NCI-H82 (cell line): ENCODE data around the gene ZNF20.
"Not testable (repeated sequence)": the region's sequence is repeated elsewhere in the genome, so short reads cannot be mapped to it uniquely, and the experiment has no call there.

Experiments
- DNase-seq: peaks from one replicate; lab custom pipeline; 2025; lab: John Stamatoyannopoulos, UW

The ZNF20 gene

GRCh38 chr19:12112701-12113100 lies 27.4 kb downstream of the ZNF20 start:
- DNase-seq: no peak

GRCh38 chr19:12111943-12112637 lies 28.1 kb downstream of the ZNF20 start:
- no peak for DNase-seq

- no peak for DNase-seq
These were observed 29.0 kb downstream of the ZNF20 start for GRCh38 chr19:12111176-12111575.

GRCh38 chr19:12103909-12104308 lies 36.2 kb downstream of the ZNF20 start:
- DNase-seq: not testable (repeated sequence)

GRCh38 chr19:12098040-12098439 lies 42.1 kb downstream of the ZNF20 start:
- DNase-seq: no peak

GRCh38 chr19:12095111-12095790 lies 44.9 kb downstream of the ZNF20 start:
- DNase-seq: no peak

GRCh38 chr19:12093777-12094176 lies 46.4 kb downstream of the ZNF20 start:
- DNase-seq: no peak

GRCh38 chr19:12092956-12093355 lies 47.2 kb downstream of the ZNF20 start:
- no peak for DNase-seq

GRCh38 chr19:12092065-12092867 lies 47.9 kb downstream of the ZNF20 start:
- peak; percentile 59 for DNase-seq

- peak; percentile 69 for DNase-seq
These were observed 49.3 kb downstream of the ZNF20 start for GRCh38 chr19:12090807-12091206.

- DNase-seq: no peak
These were observed 54.9 kb downstream of the ZNF20 start for GRCh38 chr19:12085074-12085818.

GRCh38 chr19:12083336-12083735 lies 56.8 kb downstream of the ZNF20 start:
- DNase-seq: not testable (repeated sequence)
